ENCODE results near the gene TNFSF10.

DNA sequence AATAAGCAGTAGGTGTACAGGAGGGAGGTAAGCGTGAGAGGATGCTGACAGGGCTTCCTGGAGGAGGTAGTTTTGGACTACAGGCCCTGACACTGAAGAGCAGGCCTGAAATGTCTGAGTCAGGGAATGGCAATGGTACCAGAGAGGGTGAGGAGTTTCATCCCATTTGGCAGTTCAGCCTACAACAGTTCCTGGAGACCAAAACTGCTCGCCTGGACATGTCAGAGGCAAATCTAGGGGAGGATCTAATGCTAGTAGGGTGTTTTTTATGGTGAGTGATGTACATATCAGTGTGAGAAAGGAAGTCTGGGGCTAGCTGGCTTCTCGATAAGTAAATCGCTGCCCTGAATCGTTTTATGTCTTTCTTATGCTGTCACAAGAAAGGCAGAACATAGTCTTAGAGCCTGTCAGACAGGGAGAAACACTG is 13.8 kb upstream of the TNFSF10 start:
- TF ChIP-seq, protein P1, sequence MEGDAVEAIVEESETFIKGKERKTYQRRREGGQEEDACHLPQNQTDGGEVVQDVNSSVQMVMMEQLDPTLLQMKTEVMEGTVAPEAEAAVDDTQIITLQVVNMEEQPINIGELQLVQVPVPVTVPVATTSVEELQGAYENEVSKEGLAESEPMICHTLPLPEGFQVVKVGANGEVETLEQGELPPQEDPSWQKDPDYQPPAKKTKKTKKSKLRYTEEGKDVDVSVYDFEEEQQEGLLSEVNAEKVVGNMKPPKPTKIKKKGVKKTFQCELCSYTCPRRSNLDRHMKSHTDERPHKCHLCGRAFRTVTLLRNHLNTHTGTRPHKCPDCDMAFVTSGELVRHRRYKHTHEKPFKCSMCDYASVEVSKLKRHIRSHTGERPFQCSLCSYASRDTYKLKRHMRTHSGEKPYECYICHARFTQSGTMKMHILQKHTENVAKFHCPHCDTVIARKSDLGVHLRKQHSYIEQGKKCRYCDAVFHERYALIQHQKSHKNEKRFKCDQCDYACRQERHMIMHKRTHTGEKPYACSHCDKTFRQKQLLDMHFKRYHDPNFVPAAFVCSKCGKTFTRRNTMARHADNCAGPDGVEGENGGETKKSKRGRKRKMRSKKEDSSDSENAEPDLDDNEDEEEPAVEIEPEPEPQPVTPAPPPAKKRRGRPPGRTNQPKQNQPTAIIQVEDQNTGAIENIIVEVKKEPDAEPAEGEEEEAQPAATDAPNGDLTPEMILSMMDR (conservative IDR thresholded peaks at IDR 0.05 in 1 of 2, IDR thresholded peaks at IDR 0.05 in 1 of 2; ENCODE audit: extremely low read depth in 1 of 2, insufficient read depth in 1 of 2, low read depth in 1 of 2, low read length in 2 of 2), result no peak
- no peak for TF ChIP-seq EZH2 (IDR thresholded peaks at IDR 0.05; ENCODE audit: borderline replicate concordance, low read length)
